Activated CD4-positive, alpha-beta T cell treated with anti-CD3 and anti-CD28 coated beads, Interleukin-2, amount 50 U/mL, for 48 hours (primary cell): ENCODE measurements around the gene IGF2BP3.

Source experiments
- DNase-seq, 2 experiments: peaks; one replicate each; pipeline ENCODE4 v3.0.0-alpha.2; 2020

Gene IGF2BP3

GRCh38 chr7:23372611-23373010, 97.7 kb downstream of the IGF2BP3 start:
- no peak for DNase-seq

- no peak for DNase-seq
Measured at GRCh38 chr7:23371654-23372053, 98.6 kb downstream of the IGF2BP3 start.

GRCh38 chr7:23369695-23370404, 100.4 kb downstream of the IGF2BP3 start:
- no peak for DNase-seq

GRCh38 chr7:23369100-23369499, 101.2 kb downstream of the IGF2BP3 start:
- no peak for DNase-seq

- no peak for DNase-seq
Measured at GRCh38 chr7:23358152-23358674, 112.1 kb downstream of the IGF2BP3 start.

- DNase-seq, result no peak
Measured at GRCh38 chr7:23357190-23358093, 112.8 kb downstream of the IGF2BP3 start.

GRCh38 chr7:23356726-23357125, 113.6 kb downstream of the IGF2BP3 start:
- no peak for DNase-seq

GRCh38 chr7:23356168-23356567, 114.1 kb downstream of the IGF2BP3 start:
- DNase-seq, result no peak

- DNase-seq, result no peak
Measured at GRCh38 chr7:23353172-23353571, 117.1 kb downstream of the IGF2BP3 start.

- DNase-seq, result no peak
Measured at GRCh38 chr7:23350466-23350865, 119.8 kb downstream of the IGF2BP3 start.

GRCh38 chr7:23349484-23350157, 120.7 kb downstream of the IGF2BP3 start:
- no peak for DNase-seq

GRCh38 chr7:23347682-23348180, 122.6 kb downstream of the IGF2BP3 start:
- no peak for DNase-seq

GRCh38 chr7:23347033-23347681, 123.1 kb downstream of the IGF2BP3 start:
- DNase-seq, result no peak

- DNase-seq, result no peak
Measured at GRCh38 chr7:23346316-23346715, 124.0 kb downstream of the IGF2BP3 start.

- no peak for DNase-seq
Measured at GRCh38 chr7:23345601-23346000, 124.7 kb downstream of the IGF2BP3 start.

GRCh38 chr7:23343806-23344475, 126.3 kb downstream of the IGF2BP3 start:
- no peak for DNase-seq

- DNase-seq, result no peak
Measured at GRCh38 chr7:23343102-23343501, 127.2 kb downstream of the IGF2BP3 start.

- no peak for DNase-seq
Measured at GRCh38 chr7:23341846-23342598, 128.3 kb downstream of the IGF2BP3 start.

- DNase-seq, result no peak
Measured at GRCh38 chr7:23338863-23339262, 131.4 kb downstream of the IGF2BP3 start.

GRCh38 chr7:23338439-23338838, 131.9 kb downstream of the IGF2BP3 start:
- DNase-seq, result no peak

GRCh38 chr7:23337374-23337773, 132.9 kb downstream of the IGF2BP3 start:
- DNase-seq, result no peak
